HepG2 (cell line): ENCODE results near the gene FAF1. TPM values are rescaled to one million over a fixed set of nuclear protein-coding genes. Genes with fewer than 3 reads are reported as not detected.

Experiments used
- EP300 ChIP-seq, 3 experiments: sonication (generic) in 1 of 3; formaldehyde crosslinking in 1 of 3; IDR thresholded peaks; 2 replicates each; pipeline versions ENCODE4 v1.5.1 to v1.6.1; 2011 to 2020; ENCODE audit warnings: low read depth in 2 of 3, low read length in 2 of 3, borderline replicate concordance in 1 of 3, improper control_type of control experiment in 1 of 3, mild to moderate bottlenecking in 1 of 3, missing genetic modification reagents in 1 of 3, moderate library complexity in 1 of 3
- FOXP1 ChIP-seq, 2 experiments: fragments of 450-650 bp in 1 of 2; IDR thresholded peaks; 2 replicates each; pipeline ENCODE4 v1.6.1; 2017 to 2018; ENCODE audit warnings: antibody characterized with exemption in 1 of 2
- HNF4G ChIP-seq, 2 experiments: sonication (generic) in 1 of 2; formaldehyde crosslinking in 1 of 2; IDR thresholded peaks; 2 replicates each; pipeline versions ENCODE4 v1.4.0 to v1.6.1; 2011 to 2020; ENCODE audit warnings: borderline replicate concordance in 2 of 2, low read depth in 2 of 2, mild to moderate bottlenecking in 2 of 2, low read length in 1 of 2, missing genetic modification reagents in 1 of 2, moderate library complexity in 1 of 2
- HOXA3 ChIP-seq: sonication (generic); formaldehyde crosslinking; IDR thresholded peaks from 2 replicates; pipeline ENCODE4 v1.5.0; 2020; ENCODE audit warnings: missing genetic modification reagents
- MZF1 ChIP-seq: sonication (generic); formaldehyde crosslinking; IDR thresholded peaks from 2 replicates; pipeline ENCODE4 v1.8.1; 2023; ENCODE audit warnings: mild to moderate bottlenecking, missing genetic modification reagents, borderline replicate concordance
- NR2C2 ChIP-seq: sonication (generic); formaldehyde crosslinking; IDR thresholded peaks from 2 replicates; pipeline ENCODE4 v1.4.0; 2020; ENCODE audit warnings: missing genetic modification reagents, mild to moderate bottlenecking, moderate library complexity, borderline replicate concordance
- SOX13 ChIP-seq, 3 experiments: fragments of 450-650 bp in 1 of 3; sonication (generic) in 1 of 3; formaldehyde crosslinking in 1 of 3; IDR thresholded peaks in 2 of 3; conservative IDR thresholded peaks in 1 of 3; 2 replicates each; pipeline versions ENCODE4 v1.5.0 to v1.6.1; 2016 to 2020; ENCODE audit warnings: antibody characterized with exemption in 1 of 3, mild to moderate bottlenecking in 1 of 3, missing compliant biosample characterization in 1 of 3, missing genetic modification reagents in 1 of 3, moderate library complexity in 1 of 3
- SOX6 ChIP-seq, 2 experiments: fragments of 450-650 bp in 1 of 2; sonication (generic) in 1 of 2; formaldehyde crosslinking in 1 of 2; IDR thresholded peaks; 2 replicates each; pipeline versions ENCODE4 v1.4.0 to v1.6.1; 2017 to 2020; ENCODE audit warnings: antibody characterized with exemption in 1 of 2, mild to moderate bottlenecking in 1 of 2, missing genetic modification reagents in 1 of 2
- SP4 ChIP-seq: sonication (generic); formaldehyde crosslinking; IDR thresholded peaks from 2 replicates; pipeline ENCODE4 v1.8.1; 2023; ENCODE audit warnings: mild to moderate bottlenecking, missing genetic modification reagents
- ZBTB3 ChIP-seq: sonication (generic); formaldehyde crosslinking; IDR thresholded peaks from 2 replicates; pipeline ENCODE4 v1.4.0; 2020; ENCODE audit warnings: low read depth, mild to moderate bottlenecking, moderate library complexity, missing genetic modification reagents, borderline replicate concordance
- ZFP62 ChIP-seq: sonication (generic); formaldehyde crosslinking; IDR thresholded peaks from 2 replicates; pipeline ENCODE4 v1.4.0; 2020; ENCODE audit warnings: missing genetic modification reagents
- ZMYM2 ChIP-seq: sonication (generic); formaldehyde crosslinking; IDR thresholded peaks from 2 replicates; pipeline ENCODE4 v1.8.0; 2022; ENCODE audit warnings: mild to moderate bottlenecking, missing genetic modification reagents
- ZNF503 ChIP-seq: sonication (generic); formaldehyde crosslinking; IDR thresholded peaks from 2 replicates; pipeline ENCODE4 v1.4.0; 2020; ENCODE audit warnings: missing genetic modification reagents
- ZSCAN25 ChIP-seq: sonication (generic); formaldehyde crosslinking; IDR thresholded peaks from 2 replicates; pipeline ENCODE4 v1.8.0; 2022; ENCODE audit warnings: mild to moderate bottlenecking, missing genetic modification reagents
- ZSCAN29 ChIP-seq: sonication (generic); formaldehyde crosslinking; conservative IDR thresholded peaks from 2 replicates; pipeline ENCODE4 v1.4.0; 2020; ENCODE audit warnings: mild to moderate bottlenecking, missing genetic modification reagents
- polyA plus RNA-seq, 8 experiments: library from polyadenylated mRNA; depleted of rRNA in 3 of 8; stranded (reverse) in 7 of 8; unstranded in 1 of 8; fragments of >200 nt; fragmentation: Illumina TruSeq in 4 of 8; extraction: Trizol in 4 of 8; gene quantifications; 2 replicates each; pipeline versions ENCODE4 v1.2.1 to v1.2.3, GENCODE V29; 2011 to 2016; ENCODE audit warnings: low read depth in 4 of 8, missing spikeins in 1 of 8, mixed read lengths in 1 of 8; ENCODE audit not compliant: insufficient read depth in 1 of 8
- total RNA-seq, 5 experiments: library from RNA; depleted of rRNA; stranded (reverse); fragments of >200 nt; fragmentation: Illumina TruSeq; extraction: Trizol; gene quantifications; 2 replicates each; pipeline ENCODE4 v1.2.3, GENCODE V29; 2016; ENCODE audit warnings: low read depth in 1 of 5
- TF ChIP-seq, protein P1 (sequence below): sonication (generic); formaldehyde crosslinking; IDR thresholded peaks from 2 replicates; pipeline ENCODE4 v1.5.0; 2020; ENCODE audit warnings: missing genetic modification reagents
- TF ChIP-seq, protein P2 (sequence below): sonication (generic); formaldehyde crosslinking; IDR thresholded peaks from 2 replicates; pipeline ENCODE4 v1.5.0; 2020; ENCODE audit warnings: missing genetic modification reagents, mild to moderate bottlenecking, borderline replicate concordance
- TF ChIP-seq, protein P3 (sequence below): sonication (generic); formaldehyde crosslinking; IDR thresholded peaks from 2 replicates; pipeline ENCODE4 v1.4.0; 2020; ENCODE audit warnings: missing genetic modification reagents

FAF1 gene
- total and polyA plus RNA-seq, 2 of the 13 experiments (the other 11 are each of a cell fraction or from before 2014, with no cell fraction given), result 19.4 to 63.3 TPM

DNA sequence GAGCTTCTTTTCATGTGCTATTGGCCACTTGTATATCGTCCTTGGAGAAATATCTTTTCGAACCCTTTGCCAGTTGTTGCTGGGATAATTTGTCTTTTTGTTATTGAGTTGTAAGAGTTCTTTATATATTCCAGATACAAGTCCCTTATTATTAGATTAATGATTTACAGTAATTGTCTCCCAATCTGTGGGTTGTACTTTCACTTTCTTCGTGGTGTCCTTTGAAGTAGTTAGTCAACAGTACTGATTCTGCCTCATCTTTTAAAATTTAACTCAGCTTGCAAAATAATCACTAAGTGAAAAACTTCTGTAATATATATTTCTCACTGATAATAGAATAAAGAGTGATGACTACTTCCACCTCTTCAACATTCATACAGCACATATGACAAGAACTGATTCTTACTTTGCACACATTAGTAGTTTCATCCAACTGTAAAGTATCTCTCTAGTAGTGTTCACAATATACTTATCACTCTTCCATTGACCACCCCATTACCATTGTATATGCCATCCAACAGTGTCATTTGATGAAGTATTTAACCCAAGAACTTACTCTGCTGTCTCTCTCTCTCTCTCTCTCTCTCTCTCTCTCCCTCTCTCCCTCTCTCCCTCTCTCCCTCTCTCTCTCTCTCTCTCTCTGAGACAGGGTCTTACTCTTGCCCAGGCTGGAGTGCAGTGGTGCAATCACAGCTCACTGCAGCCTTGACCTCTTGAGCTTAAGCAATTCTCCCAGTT is 432.6 kb downstream of the FAF1 start (continued):
- TF ChIP-seq NR2C2 (CRISPR knock-in tag), result peak; percentile 92
- peak in 1 of 2 experiments; percentile 58; a peak in 2 of 4 replicates for TF ChIP-seq EP300 (IDR thresholded peaks at IDR 0.05; ENCODE audit: low read depth in 2 of 2, low read length in 2 of 2)
- TF ChIP-seq EP300 (CRISPR knock-in tag; IDR thresholded peaks at IDR 0.05; ENCODE audit: borderline replicate concordance), result 0 out of 2 replicates have a peak, but pooled peaks have one; percentile 36
- TF ChIP-seq ZBTB3, result peak; percentile 72; the same call in 1 of the 2 replicates
- no peak for TF ChIP-seq SOX6 (IDR thresholded peaks at IDR 0.05)
- peak; percentile 85 for TF ChIP-seq SOX6 (CRISPR knock-in tag; IDR thresholded peaks at IDR 0.05)
- no peak for TF ChIP-seq FOXP1 (IDR thresholded peaks at IDR 0.05)
- peak; percentile 44 for TF ChIP-seq FOXP1 (CRISPR knock-in tag; IDR thresholded peaks at IDR 0.05)
- no peak for TF ChIP-seq ZFP62 (CRISPR knock-in tag)
- TF ChIP-seq MZF1, result no peak
- TF ChIP-seq ZSCAN25 (CRISPR knock-in tag), result 0 out of 2 replicates have a peak, but pooled peaks have one; percentile 21
- TF ChIP-seq ZSCAN29 (CRISPR knock-in tag), result peak; percentile 57; the same call in 1 of the 2 replicates
- TF ChIP-seq, protein P1, sequence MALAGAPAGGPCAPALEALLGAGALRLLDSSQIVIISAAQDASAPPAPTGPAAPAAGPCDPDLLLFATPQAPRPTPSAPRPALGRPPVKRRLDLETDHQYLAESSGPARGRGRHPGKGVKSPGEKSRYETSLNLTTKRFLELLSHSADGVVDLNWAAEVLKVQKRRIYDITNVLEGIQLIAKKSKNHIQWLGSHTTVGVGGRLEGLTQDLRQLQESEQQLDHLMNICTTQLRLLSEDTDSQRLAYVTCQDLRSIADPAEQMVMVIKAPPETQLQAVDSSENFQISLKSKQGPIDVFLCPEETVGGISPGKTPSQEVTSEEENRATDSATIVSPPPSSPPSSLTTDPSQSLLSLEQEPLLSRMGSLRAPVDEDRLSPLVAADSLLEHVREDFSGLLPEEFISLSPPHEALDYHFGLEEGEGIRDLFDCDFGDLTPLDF, result no peak
- 0 out of 2 replicates have a peak, but pooled peaks have one; percentile 51 for TF ChIP-seq ZNF503 (CRISPR knock-in tag)
- TF ChIP-seq, protein P2, sequence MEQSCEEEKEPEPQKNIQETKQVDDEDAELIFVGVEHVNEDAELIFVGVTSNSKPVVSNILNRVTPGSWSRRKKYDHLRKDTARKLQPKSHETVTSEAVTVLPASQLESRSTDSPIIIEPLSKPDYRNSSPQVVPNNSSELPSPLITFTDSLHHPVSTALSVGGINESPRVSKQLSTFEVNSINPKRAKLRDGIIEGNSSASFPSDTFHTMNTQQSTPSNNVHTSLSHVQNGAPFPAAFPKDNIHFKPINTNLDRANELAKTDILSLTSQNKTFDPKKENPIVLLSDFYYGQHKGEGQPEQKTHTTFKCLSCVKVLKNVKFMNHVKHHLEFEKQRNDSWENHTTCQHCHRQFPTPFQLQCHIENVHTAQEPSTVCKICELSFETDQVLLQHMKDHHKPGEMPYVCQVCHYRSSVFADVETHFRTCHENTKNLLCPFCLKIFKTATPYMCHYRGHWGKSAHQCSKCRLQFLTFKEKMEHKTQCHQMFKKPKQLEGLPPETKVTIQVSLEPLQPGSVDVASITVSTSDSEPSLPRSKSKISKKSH, result no peak
- TF ChIP-seq, protein P3, sequence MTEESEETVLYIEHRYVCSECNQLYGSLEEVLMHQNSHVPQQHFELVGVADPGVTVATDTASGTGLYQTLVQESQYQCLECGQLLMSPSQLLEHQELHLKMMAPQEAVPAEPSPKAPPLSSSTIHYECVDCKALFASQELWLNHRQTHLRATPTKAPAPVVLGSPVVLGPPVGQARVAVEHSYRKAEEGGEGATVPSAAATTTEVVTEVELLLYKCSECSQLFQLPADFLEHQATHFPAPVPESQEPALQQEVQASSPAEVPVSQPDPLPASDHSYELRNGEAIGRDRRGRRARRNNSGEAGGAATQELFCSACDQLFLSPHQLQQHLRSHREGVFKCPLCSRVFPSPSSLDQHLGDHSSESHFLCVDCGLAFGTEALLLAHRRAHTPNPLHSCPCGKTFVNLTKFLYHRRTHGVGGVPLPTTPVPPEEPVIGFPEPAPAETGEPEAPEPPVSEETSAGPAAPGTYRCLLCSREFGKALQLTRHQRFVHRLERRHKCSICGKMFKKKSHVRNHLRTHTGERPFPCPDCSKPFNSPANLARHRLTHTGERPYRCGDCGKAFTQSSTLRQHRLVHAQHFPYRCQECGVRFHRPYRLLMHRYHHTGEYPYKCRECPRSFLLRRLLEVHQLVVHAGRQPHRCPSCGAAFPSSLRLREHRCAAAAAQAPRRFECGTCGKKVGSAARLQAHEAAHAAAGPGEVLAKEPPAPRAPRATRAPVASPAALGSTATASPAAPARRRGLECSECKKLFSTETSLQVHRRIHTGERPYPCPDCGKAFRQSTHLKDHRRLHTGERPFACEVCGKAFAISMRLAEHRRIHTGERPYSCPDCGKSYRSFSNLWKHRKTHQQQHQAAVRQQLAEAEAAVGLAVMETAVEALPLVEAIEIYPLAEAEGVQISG (CRISPR knock-in tag), result peak; percentile 44; the same call in 1 of the 2 replicates
- no peak for TF ChIP-seq SOX13 (IDR thresholded peaks at IDR 0.05)
- peak in 1 of 2 experiments; percentile 57; a peak in 1 of 4 replicates for TF ChIP-seq SOX13 (CRISPR knock-in tag; conservative IDR thresholded peaks at IDR 0.05 in 1 of 2, IDR thresholded peaks at IDR 0.05 in 1 of 2)
- TF ChIP-seq SP4 (CRISPR knock-in tag), result no peak
- TF ChIP-seq HNF4G (IDR thresholded peaks at IDR 0.05; ENCODE audit: borderline replicate concordance, low read depth, low read length), result 0 out of 2 replicates have a peak, but pooled peaks have one; percentile 34
- TF ChIP-seq HNF4G (CRISPR knock-in tag; IDR thresholded peaks at IDR 0.05; ENCODE audit: borderline replicate concordance, low read depth), result no peak
- peak; percentile 60 for TF ChIP-seq HOXA3
- TF ChIP-seq ZMYM2 (CRISPR knock-in tag), result peak; percentile 25; the same call in 1 of the 2 replicates
